HepG2 (cell line): Measurements from ENCODE around the gene KNG1. TPM values are rescaled to one million over a fixed set of nuclear protein-coding genes. Genes with fewer than 3 reads are reported as not detected.
A peak's percentile ranks its signal among the peaks of the same experiment; 100 is the strongest.

Experiments
- CREM ChIP-seq, 2 experiments: sonication (generic) in 1 of 2; formaldehyde crosslinking in 1 of 2; IDR thresholded peaks; 2 replicates each; pipeline versions ENCODE4 v1.4.0 to v1.6.1; 2016 to 2020; ENCODE audit warnings: antibody characterized with exemption in 1 of 2, mild to moderate bottlenecking in 1 of 2, missing genetic modification reagents in 1 of 2
- FOXK1 ChIP-seq: sonication (generic); formaldehyde crosslinking; IDR thresholded peaks from 2 replicates; pipeline ENCODE4 v1.4.0; 2020; ENCODE audit warnings: low read depth, missing genetic modification reagents, borderline replicate concordance
- GABPA ChIP-seq, 2 experiments: IDR thresholded peaks; 2 replicates each; pipeline ENCODE4 v1.6.1; 2011 to 2016; ENCODE audit warnings: low read depth in 2 of 2, low read length in 1 of 2, missing biosample characterization in 1 of 2, missing genetic modification characterization in 1 of 2
- JUNB ChIP-seq: sonication (generic); formaldehyde crosslinking; IDR thresholded peaks from 2 replicates; pipeline ENCODE4 v1.8.0; 2022; ENCODE audit warnings: missing genetic modification reagents, mild to moderate bottlenecking, borderline replicate concordance
- KDM4B ChIP-seq: sonication (generic); formaldehyde crosslinking; IDR thresholded peaks from 2 replicates; pipeline ENCODE4 v1.4.0; 2020; ENCODE audit warnings: missing genetic modification reagents
- KDM6A ChIP-seq: IDR thresholded peaks from 2 replicates; pipeline ENCODE4 v1.6.1; 2016; ENCODE audit warnings: low read depth
- KLF9 ChIP-seq: IDR thresholded peaks from 2 replicates; pipeline ENCODE4 v1.6.1; 2016; ENCODE audit warnings: low read depth
- PPARG ChIP-seq: conservative IDR thresholded peaks from 2 replicates; pipeline ENCODE4 v1.6.1; 2016; ENCODE audit warnings: missing biosample characterization, missing genetic modification reagents
- RBM22 ChIP-seq: fragments of 200-400 bp; formaldehyde crosslinking; optimal IDR thresholded peaks from 2 replicates; pipeline ENCODE3; 2017; ENCODE audit warnings: mild to moderate bottlenecking, low read length, moderate library complexity
- SOX13 ChIP-seq, 3 experiments: fragments of 450-650 bp in 1 of 3; sonication (generic) in 1 of 3; formaldehyde crosslinking in 1 of 3; IDR thresholded peaks in 2 of 3; conservative IDR thresholded peaks in 1 of 3; 2 replicates each; pipeline versions ENCODE4 v1.5.0 to v1.6.1; 2016 to 2020; ENCODE audit warnings: antibody characterized with exemption in 1 of 3, mild to moderate bottlenecking in 1 of 3, missing compliant biosample characterization in 1 of 3, missing genetic modification reagents in 1 of 3, moderate library complexity in 1 of 3
- SRSF4 ChIP-seq: fragments of 200-400 bp; formaldehyde crosslinking; IDR thresholded peaks from one replicate; pipeline ENCODE4 v1.6.1; 2018; ENCODE audit warnings: mild to moderate bottlenecking, low read depth, low read length, moderate library complexity; ENCODE audit not compliant: poor library complexity, severe bottlenecking
- TAF15 ChIP-seq: fragments of 200-400 bp; formaldehyde crosslinking; IDR thresholded peaks from one replicate; pipeline ENCODE4 v1.6.1; 2018; ENCODE audit warnings: mild to moderate bottlenecking, low read depth, low read length; ENCODE audit not compliant: poor library complexity, severe bottlenecking
- TARDBP ChIP-seq: sonication (generic); formaldehyde crosslinking; IDR thresholded peaks from 2 replicates; pipeline ENCODE4 v1.8.0; 2022; ENCODE audit warnings: mild to moderate bottlenecking, missing genetic modification reagents
- ZNF253 ChIP-seq: sonication (generic); formaldehyde crosslinking; IDR thresholded peaks from 2 replicates; pipeline ENCODE4 v1.8.0; 2022; ENCODE audit warnings: mild to moderate bottlenecking, missing genetic modification reagents, borderline replicate concordance
- ZNF670 ChIP-seq: sonication (generic); formaldehyde crosslinking; IDR thresholded peaks from 2 replicates; pipeline ENCODE4 v1.8.0; 2022; ENCODE audit warnings: mild to moderate bottlenecking, missing genetic modification reagents, borderline replicate concordance
- ZNF749 ChIP-seq: sonication (generic); formaldehyde crosslinking; IDR thresholded peaks from 2 replicates; pipeline ENCODE4 v1.8.0; 2022; ENCODE audit warnings: mild to moderate bottlenecking, missing genetic modification reagents, moderate library complexity, borderline replicate concordance
- polyA plus RNA-seq, 8 experiments: library from polyadenylated mRNA; depleted of rRNA in 3 of 8; stranded (reverse) in 7 of 8; unstranded in 1 of 8; fragments of >200 nt; fragmentation: Illumina TruSeq in 4 of 8; extraction: Trizol in 4 of 8; gene quantifications; 2 replicates each; pipeline versions ENCODE4 v1.2.1 to v1.2.3, GENCODE V29; 2011 to 2016; ENCODE audit warnings: low read depth in 4 of 8, missing spikeins in 1 of 8, mixed read lengths in 1 of 8; ENCODE audit not compliant: insufficient read depth in 1 of 8
- total RNA-seq, 5 experiments: library from RNA; depleted of rRNA; stranded (reverse); fragments of >200 nt; fragmentation: Illumina TruSeq; extraction: Trizol; gene quantifications; 2 replicates each; pipeline ENCODE4 v1.2.3, GENCODE V29; 2016; ENCODE audit warnings: low read depth in 1 of 5
- TF ChIP-seq, protein P1 (sequence below): sonication (generic); formaldehyde crosslinking; IDR thresholded peaks from 2 replicates; pipeline ENCODE4 v1.8.0; 2022; ENCODE audit warnings: missing genetic modification reagents, mild to moderate bottlenecking, inconsistent platforms, borderline replicate concordance
- TF ChIP-seq, protein P2 (sequence below): sonication (generic); formaldehyde crosslinking; conservative IDR thresholded peaks from 2 replicates; pipeline ENCODE4 v1.4.0; 2020; ENCODE audit warnings: missing genetic modification reagents
- TF ChIP-seq, protein P3 (sequence below): sonication (generic); formaldehyde crosslinking; IDR thresholded peaks from 2 replicates; pipeline ENCODE4 v1.5.1; 2020; ENCODE audit warnings: missing genetic modification reagents, mild to moderate bottlenecking, borderline replicate concordance
- TF ChIP-seq, protein P4 (sequence below): sonication (generic); formaldehyde crosslinking; conservative IDR thresholded peaks from 2 replicates; pipeline ENCODE4 v1.8.0; 2022; ENCODE audit warnings: low read depth, missing genetic modification reagents

KNG1 gene
- total and polyA plus RNA-seq, 2 of the 13 experiments (the other 11 are each of a cell fraction or from before 2014, with no cell fraction given): 6.5 to 7.0 TPM

DNA sequence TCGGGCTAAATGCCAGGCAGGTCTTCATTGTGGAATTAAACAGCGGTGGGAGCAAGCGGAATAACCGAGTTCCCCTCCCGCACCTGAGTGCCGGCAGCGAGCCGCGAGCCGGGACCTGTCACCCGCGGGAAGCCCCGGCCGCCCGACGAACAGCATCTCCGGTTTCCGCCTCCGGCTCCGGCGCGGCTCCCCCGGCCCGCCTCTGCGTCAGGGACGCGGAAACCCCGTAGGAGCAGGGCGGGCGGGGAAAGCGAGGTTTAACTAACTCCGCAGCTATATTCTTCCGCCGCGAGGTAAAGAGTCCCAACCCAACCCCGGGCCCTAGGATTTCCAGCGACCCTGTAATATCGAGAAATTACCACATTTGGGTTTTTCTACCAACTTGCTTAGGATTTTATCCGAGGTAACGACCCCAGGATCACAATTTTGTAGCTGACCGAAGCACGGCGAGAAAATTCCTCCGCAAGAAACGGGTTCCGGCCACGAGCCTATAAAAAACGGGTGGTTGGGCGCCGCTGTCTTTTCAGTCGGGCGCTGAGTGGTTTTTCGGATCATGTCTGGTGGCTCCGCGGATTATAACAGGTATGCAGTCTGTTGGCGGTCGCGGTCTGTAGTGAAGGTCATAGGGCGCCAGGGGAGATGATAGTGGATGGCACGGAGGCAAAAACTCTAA is 66.0 kb downstream of the KNG1 start, which contains the start of gene EIF4A2 (continued):
- peak; percentile 68; the same call in 1 of the 2 replicates for TF ChIP-seq KLF9 (CRISPR knock-in tag)
- TF ChIP-seq PPARG (CRISPR knock-in tag): 0 out of 2 replicates have a peak, but pooled peaks have one; percentile 30
- peak; percentile 64 for TF ChIP-seq GABPA (IDR thresholded peaks at IDR 0.05; ENCODE audit: low read depth, low read length)
- TF ChIP-seq GABPA (CRISPR knock-in tag; IDR thresholded peaks at IDR 0.05; ENCODE audit: low read depth): peak; percentile 81
- TF ChIP-seq SOX13 (IDR thresholded peaks at IDR 0.05): no peak
- TF ChIP-seq SOX13 (CRISPR knock-in tag; conservative IDR thresholded peaks at IDR 0.05 in 1 of 2, IDR thresholded peaks at IDR 0.05 in 1 of 2): 0 out of 4 replicates have a peak, but pooled peaks of 1 of the 2 experiments have one; percentile 28
- TF ChIP-seq ZNF670 (CRISPR knock-in tag): no peak
- TF ChIP-seq, protein P1, sequence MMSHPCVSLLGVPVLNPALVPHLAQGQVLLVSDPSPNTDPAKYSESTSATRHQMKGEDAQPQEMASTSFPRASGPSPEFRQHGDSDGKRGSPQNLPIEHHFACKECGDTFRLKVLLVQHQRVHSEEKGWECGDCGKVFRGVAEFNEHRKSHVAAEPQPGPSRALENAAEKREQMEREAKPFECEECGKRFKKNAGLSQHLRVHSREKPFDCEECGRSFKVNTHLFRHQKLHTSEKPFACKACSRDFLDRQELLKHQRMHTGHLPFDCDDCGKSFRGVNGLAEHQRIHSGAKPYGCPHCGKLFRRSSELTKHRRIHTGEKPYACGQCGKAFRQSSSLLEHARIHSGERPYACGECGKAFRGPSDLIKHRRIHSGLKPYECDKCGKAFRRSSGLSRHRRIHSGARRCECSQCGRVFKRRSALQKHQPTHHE (CRISPR knock-in tag): no peak
- TF ChIP-seq RBM22: peak; percentile 83
- peak; percentile 68; the same call in 1 of the 2 replicates for TF ChIP-seq ZNF253
- TF ChIP-seq FOXK1 (CRISPR knock-in tag): peak; percentile 11; the same call in 1 of the 2 replicates
- TF ChIP-seq KDM6A (CRISPR knock-in tag): no peak
- TF ChIP-seq JUNB (CRISPR knock-in tag): 0 out of 2 replicates have a peak, but pooled peaks have one; percentile 42
- TF ChIP-seq ZNF749 (CRISPR knock-in tag): no peak
- TF ChIP-seq, protein P2, sequence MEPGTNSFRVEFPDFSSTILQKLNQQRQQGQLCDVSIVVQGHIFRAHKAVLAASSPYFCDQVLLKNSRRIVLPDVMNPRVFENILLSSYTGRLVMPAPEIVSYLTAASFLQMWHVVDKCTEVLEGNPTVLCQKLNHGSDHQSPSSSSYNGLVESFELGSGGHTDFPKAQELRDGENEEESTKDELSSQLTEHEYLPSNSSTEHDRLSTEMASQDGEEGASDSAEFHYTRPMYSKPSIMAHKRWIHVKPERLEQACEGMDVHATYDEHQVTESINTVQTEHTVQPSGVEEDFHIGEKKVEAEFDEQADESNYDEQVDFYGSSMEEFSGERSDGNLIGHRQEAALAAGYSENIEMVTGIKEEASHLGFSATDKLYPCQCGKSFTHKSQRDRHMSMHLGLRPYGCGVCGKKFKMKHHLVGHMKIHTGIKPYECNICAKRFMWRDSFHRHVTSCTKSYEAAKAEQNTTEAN (CRISPR knock-in tag): no peak; the same call in 1 of the 2 replicates
- TF ChIP-seq, protein P3, sequence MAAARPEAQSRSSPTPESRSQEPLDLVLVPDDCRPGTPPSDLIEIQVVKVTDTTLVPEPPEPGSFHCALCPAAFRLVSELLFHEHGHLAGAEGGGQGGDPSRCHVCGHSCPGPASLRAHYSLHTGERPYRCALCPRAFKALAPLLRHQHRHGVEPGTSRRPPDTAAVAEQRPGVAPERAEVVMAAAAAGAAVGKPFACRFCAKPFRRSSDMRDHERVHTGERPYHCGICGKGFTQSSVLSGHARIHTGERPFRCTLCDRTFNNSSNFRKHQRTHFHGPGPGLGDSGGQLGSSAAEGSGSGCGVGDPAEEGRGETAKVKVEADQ (CRISPR knock-in tag): no peak
- TF ChIP-seq SRSF4: no peak
- no peak for TF ChIP-seq TAF15
- peak; percentile 65; the same call in 1 of the 2 replicates for TF ChIP-seq CREM (IDR thresholded peaks at IDR 0.05)
- TF ChIP-seq CREM (CRISPR knock-in tag; IDR thresholded peaks at IDR 0.05): no peak
- 0 out of 2 replicates have a peak, but pooled peaks have one; percentile 25 for TF ChIP-seq KDM4B (CRISPR knock-in tag)
- TF ChIP-seq TARDBP (CRISPR knock-in tag): peak; percentile 72; the same call in 1 of the 2 replicates
- TF ChIP-seq, protein P4, sequence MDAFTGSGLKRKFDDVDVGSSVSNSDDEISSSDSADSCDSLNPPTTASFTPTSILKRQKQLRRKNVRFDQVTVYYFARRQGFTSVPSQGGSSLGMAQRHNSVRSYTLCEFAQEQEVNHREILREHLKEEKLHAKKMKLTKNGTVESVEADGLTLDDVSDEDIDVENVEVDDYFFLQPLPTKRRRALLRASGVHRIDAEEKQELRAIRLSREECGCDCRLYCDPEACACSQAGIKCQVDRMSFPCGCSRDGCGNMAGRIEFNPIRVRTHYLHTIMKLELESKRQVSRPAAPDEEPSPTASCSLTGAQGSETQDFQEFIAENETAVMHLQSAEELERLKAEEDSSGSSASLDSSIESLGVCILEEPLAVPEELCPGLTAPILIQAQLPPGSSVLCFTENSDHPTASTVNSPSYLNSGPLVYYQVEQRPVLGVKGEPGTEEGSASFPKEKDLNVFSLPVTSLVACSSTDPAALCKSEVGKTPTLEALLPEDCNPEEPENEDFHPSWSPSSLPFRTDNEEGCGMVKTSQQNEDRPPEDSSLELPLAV (CRISPR knock-in tag): 0 out of 2 replicates have a peak, but pooled peaks have one; percentile 47
